Inflammatory macrophage (primary cell): Measurements from ENCODE around the gene CFAP61.
A peak's percentile ranks its signal among the peaks of the same experiment; 100 is the strongest.
"Not testable (repeated sequence)": the region's sequence is repeated elsewhere in the genome, so short reads cannot be mapped to it uniquely, and the experiment has no call there.

Experiments used
- DNase-seq, 2 donors: peaks; one replicate each; pipeline ENCODE4 v3.0.0-alpha.2; 2020 to 2022

The CFAP61 gene

GRCh38 chr20:20095114-20095872 is 43.0 kb downstream of the CFAP61 start:
- DNase-seq = no peak

- no peak for DNase-seq
Measured at GRCh38 chr20:20096421-20096820, 44.1 kb downstream of the CFAP61 start.

GRCh38 chr20:20100881-20101280 is 48.5 kb downstream of the CFAP61 start:
- no peak for DNase-seq

GRCh38 chr20:20102163-20102562 is 49.8 kb downstream of the CFAP61 start:
- no peak for DNase-seq

GRCh38 chr20:20102716-20103258 is 50.5 kb downstream of the CFAP61 start:
- DNase-seq = no peak

GRCh38 chr20:20103486-20103885 is 51.2 kb downstream of the CFAP61 start:
- DNase-seq = no peak

- DNase-seq = not testable (repeated sequence)
Measured at GRCh38 chr20:20123187-20123586, 70.9 kb downstream of the CFAP61 start.

- peak; percentile 4 to 34 for DNase-seq
Measured at GRCh38 chr20:20130399-20130798, 78.1 kb downstream of the CFAP61 start.

GRCh38 chr20:20134941-20135575 is 82.7 kb downstream of the CFAP61 start:
- DNase-seq = no peak

- no peak for DNase-seq
Measured at GRCh38 chr20:20136313-20136712, 84.0 kb downstream of the CFAP61 start.

GRCh38 chr20:20137851-20138250 is 85.5 kb downstream of the CFAP61 start:
- no peak for DNase-seq

GRCh38 chr20:20138301-20139064 is 86.2 kb downstream of the CFAP61 start:
- DNase-seq = no peak

- DNase-seq = no peak
Measured at GRCh38 chr20:20139403-20139802, 87.1 kb downstream of the CFAP61 start.

GRCh38 chr20:20143165-20143564 is 90.8 kb downstream of the CFAP61 start:
- no peak for DNase-seq

GRCh38 chr20:20143646-20144045 is 91.3 kb downstream of the CFAP61 start:
- DNase-seq = no peak

GRCh38 chr20:20148779-20149178 is 96.4 kb downstream of the CFAP61 start:
- no peak for DNase-seq

GRCh38 chr20:20150241-20150640 is 97.9 kb downstream of the CFAP61 start:
- no peak for DNase-seq

GRCh38 chr20:20160520-20160919 is 108.2 kb downstream of the CFAP61 start:
- DNase-seq = no peak

GRCh38 chr20:20161611-20162010 is 109.3 kb downstream of the CFAP61 start:
- no peak for DNase-seq

GRCh38 chr20:20167698-20168097 is 115.4 kb downstream of the CFAP61 start:
- no peak for DNase-seq

- no peak for DNase-seq
Measured at GRCh38 chr20:20173254-20173653, 120.9 kb downstream of the CFAP61 start.

GRCh38 chr20:20174089-20174835 is 121.9 kb downstream of the CFAP61 start:
- no peak for DNase-seq

- DNase-seq = no peak
Measured at GRCh38 chr20:20181322-20181721, 129.0 kb downstream of the CFAP61 start.
